ENCODE data around the gene GSE1.

DNA sequence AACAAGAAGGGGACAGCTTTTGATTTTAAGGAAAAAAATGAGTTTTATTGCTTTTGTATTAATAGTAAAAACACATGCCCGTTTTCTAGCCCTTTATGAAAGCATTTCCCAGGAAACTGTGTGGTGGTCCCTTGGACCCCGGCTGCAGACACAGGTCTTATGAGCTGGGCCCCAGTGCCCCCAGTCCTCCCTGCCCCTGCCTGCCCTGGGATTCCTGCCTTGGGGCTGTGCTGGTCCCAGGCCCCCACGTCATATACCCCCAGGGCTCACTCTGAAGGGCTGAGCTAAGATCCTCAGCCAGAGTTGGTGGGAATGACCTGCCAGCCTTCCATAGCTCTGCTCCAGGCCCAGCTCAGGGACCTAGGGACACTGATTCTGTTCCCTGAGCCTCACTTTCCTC, 44.9 kb downstream of the GSE1 start:
- TF ChIP-seq, protein P1, sequence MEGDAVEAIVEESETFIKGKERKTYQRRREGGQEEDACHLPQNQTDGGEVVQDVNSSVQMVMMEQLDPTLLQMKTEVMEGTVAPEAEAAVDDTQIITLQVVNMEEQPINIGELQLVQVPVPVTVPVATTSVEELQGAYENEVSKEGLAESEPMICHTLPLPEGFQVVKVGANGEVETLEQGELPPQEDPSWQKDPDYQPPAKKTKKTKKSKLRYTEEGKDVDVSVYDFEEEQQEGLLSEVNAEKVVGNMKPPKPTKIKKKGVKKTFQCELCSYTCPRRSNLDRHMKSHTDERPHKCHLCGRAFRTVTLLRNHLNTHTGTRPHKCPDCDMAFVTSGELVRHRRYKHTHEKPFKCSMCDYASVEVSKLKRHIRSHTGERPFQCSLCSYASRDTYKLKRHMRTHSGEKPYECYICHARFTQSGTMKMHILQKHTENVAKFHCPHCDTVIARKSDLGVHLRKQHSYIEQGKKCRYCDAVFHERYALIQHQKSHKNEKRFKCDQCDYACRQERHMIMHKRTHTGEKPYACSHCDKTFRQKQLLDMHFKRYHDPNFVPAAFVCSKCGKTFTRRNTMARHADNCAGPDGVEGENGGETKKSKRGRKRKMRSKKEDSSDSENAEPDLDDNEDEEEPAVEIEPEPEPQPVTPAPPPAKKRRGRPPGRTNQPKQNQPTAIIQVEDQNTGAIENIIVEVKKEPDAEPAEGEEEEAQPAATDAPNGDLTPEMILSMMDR (IDR thresholded peaks at IDR 0.05): no peak
- no peak for TF ChIP-seq EP300 (IDR thresholded peaks at IDR 0.05)
